MV-4-11 (cell line): Measurements from ENCODE around the gene PHF3.
"Not testable (repeated sequence)": the region's sequence is repeated elsewhere in the genome, so short reads cannot be mapped to it uniquely, and the experiment has no call there.

Experiments
- DNase-seq: peaks from one replicate; lab custom pipeline; 2025; lab: John Stamatoyannopoulos, UW

Gene PHF3

GRCh38 chr6:63706630-63707029 lies 71.0 kb downstream of the PHF3 start:
- no peak for DNase-seq

GRCh38 chr6:63708631-63709030 lies 73.0 kb downstream of the PHF3 start:
- DNase-seq: no peak

- DNase-seq: no peak
Observed at GRCh38 chr6:63709148-63709547, 73.5 kb downstream of the PHF3 start.

- DNase-seq: no peak
Observed at GRCh38 chr6:63713332-63713731, 77.7 kb downstream of the PHF3 start.

GRCh38 chr6:63714091-63714490 lies 78.5 kb downstream of the PHF3 start:
- no peak for DNase-seq

- DNase-seq: no peak
Observed at GRCh38 chr6:63716169-63716568, 80.6 kb downstream of the PHF3 start.

GRCh38 chr6:63721181-63721580 lies 85.6 kb downstream of the PHF3 start:
- DNase-seq: no peak

DNA sequence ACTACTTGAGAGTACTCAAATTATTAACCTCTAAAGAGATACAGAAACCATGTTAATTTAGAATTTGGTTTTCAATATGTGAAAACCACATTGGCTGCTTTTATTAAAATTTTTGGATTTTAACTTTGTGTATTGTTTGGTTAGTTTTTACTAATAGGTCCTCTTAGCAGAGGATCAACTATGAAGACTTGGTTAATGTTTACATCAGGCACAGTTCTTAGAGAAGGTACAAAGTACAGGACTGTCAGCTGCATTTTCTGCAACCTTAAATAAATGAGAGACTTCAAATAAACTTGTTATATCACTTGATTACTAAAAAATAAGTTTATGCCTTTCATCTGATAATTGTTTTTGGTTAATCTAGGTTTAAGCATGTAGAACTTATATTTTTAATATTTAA lies 89.1 kb downstream of the PHF3 start:
- DNase-seq: no peak

DNA sequence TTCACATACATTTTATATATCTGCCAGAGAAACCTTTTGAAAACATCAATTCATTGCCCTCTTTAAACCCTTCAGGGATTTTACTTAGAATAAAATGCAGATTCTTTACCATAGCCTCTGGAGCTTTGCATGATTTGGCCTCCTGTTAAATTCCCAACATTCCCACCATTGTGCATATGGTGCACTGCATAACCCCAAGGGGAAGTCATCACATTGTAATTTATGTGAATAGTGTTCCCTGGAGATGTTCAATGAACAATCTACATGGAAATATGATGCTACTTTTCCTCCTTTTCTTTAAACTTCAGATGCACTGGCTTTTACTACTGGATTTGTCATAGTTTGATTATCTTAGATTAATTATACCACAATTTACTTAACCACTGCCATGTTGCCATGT lies 94.7 kb downstream of the PHF3 start:
- no peak for DNase-seq

DNA sequence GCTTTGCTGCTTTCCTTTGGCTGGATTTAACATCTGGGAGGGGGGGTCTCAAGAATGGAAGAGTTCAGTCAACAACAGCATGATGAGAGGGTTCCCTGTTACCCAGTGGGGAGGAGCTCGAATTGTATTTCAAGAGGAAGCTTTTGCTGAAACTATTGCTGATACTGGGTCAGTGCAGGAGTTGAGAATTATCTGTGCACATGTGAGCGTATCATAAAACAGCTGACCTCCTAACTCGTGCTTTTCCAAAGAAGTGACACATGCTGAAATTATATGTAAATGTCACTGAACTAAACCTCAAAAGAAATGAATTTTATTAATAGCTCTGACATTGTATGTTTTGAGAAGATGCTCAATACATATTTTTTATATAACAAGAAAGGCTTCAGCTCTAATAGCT lies 96.3 kb downstream of the PHF3 start:
- no peak for DNase-seq

- DNase-seq: no peak
Observed at GRCh38 chr6:63732336-63732735, 96.7 kb downstream of the PHF3 start.

GRCh38 chr6:63734923-63735322 lies 99.3 kb downstream of the PHF3 start:
- no peak for DNase-seq

GRCh38 chr6:63738190-63738589 lies 102.6 kb downstream of the PHF3 start:
- DNase-seq: not testable (repeated sequence)

- no peak for DNase-seq
Observed at GRCh38 chr6:63739094-63739687, 103.6 kb downstream of the PHF3 start.

- no peak for DNase-seq
Observed at GRCh38 chr6:63740709-63741108, 105.1 kb downstream of the PHF3 start.

DNA sequence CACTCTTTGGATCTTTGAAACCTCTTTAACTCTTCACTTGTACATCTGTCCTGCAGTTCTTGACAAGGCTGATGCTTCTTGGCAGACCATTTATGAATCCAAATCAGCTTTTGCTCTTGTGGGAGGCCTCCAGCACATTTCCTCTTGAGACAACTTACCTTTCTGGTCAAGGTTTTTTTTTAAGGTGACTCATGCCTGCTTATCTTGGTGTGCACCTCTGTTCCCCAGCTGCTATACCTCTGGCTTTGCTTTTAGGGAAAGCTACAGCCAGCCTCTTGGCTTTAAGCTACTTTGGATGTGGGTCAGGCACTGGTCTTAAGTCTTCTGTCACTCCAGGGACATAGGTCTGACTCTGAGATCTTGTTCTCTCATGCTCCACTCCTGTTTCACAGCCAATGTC lies 106.5 kb downstream of the PHF3 start:
- DNase-seq: no peak

DNA sequence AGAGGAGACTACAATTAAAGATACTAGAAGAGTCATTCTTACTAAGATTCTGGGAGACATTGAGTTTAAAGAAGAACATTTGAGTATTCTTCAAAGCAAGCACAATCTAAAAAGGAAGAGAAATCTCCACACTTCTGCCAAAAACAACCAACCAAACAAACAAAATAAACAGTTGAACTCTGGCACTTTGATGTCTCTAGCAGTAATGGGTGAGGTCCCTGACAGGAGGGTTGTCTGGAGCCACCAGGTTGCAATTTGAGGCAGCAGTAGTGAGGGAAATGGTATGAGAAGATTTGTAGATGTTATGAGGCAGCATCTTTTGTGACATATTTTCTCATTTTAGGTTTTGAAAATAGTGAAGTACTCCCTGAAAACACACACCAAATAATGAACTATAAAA lies 108.1 kb downstream of the PHF3 start:
- no peak for DNase-seq

GRCh38 chr6:63744810-63745209 lies 109.2 kb downstream of the PHF3 start:
- no peak for DNase-seq

DNA sequence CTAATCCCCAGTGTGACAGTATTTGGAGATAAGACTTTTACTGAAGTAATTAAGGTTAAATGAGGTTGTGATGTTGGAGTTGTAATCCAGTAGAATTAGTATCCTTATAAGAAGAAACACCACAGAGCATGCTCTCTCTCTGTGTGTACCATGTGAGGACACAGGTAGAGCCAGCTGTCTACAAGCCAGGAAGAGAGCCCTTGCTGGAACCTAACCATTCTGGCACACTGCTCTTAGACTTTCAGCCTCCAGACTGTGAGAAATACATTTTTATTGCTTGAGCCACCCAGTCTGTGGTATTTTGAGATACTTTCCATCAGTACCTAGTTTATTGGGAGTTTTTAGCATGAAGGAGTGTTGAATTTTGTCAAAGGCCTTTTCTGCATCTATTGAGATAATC lies 110.2 kb downstream of the PHF3 start:
- DNase-seq: no peak

- DNase-seq: no peak
Observed at GRCh38 chr6:63750400-63750799, 114.8 kb downstream of the PHF3 start.

DNA sequence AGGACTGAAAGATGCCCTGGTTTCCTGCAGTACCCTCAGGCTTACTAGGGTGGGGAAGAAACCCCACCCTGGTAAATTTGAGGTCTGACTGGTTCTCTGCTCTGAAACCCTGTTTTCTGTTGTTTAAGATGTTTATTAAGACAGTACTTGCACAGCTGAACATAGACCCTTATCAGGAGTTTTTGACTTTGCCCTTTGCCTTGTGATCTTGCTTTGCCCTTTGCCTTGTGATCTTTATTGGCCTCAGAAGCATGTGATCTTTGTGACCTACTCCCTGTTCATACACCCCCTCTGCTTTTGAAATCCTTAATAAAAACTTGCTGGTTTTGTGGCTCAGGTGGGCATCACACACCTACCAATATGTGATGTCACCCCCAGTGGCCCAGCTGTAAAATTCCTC lies 121.7 kb downstream of the PHF3 start:
- DNase-seq: not testable (repeated sequence)

DNA sequence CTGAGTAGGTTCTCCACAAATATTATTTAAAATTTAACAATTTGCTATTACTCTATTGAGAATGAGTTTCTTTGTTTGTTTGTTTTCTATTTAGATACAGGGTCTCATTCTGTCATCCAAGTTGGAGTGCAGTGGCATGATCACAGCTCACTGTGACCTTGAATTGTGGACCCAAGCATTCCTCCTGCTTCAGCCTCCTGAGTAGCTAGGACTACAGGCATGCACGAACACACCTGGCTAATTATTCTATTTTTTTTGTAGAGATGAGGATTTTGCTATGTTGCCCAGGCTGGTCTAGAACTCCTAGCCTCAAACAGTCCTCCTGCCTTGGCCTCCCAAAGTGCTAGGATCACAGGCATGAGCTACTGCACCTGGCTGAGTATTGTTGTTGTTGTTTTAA lies 122.2 kb downstream of the PHF3 start:
- no peak for DNase-seq

GRCh38 chr6:63759605-63760105 lies 124.1 kb downstream of the PHF3 start:
- no peak for DNase-seq

GRCh38 chr6:63760199-63760598 lies 124.6 kb downstream of the PHF3 start:
- DNase-seq: no peak
